Stimulated activated naive CD8-positive, alpha-beta T cell treated with anti-CD3 and anti-CD28 coated beads, Interleukin-15, Interleukin-2, amounts not matched to agents 100 ng/mL and 50 ng/mL, for 24 hours (primary cell): ENCODE measurements around the gene SLC6A4.

Experiments
- H3K27ac Mint-ChIP-seq: one replicate; pipeline ENCODE4 v1.8.0; 2021; ENCODE audit warnings: mild to moderate bottlenecking, mixed read lengths
- H3K27me3 Mint-ChIP-seq: one replicate; pipeline ENCODE4 v1.8.0; 2021; ENCODE audit warnings: mixed read lengths
- H3K36me3 Mint-ChIP-seq: one replicate; pipeline ENCODE4 v1.8.0; 2021; ENCODE audit warnings: low read depth, mixed read lengths
- H3K4me1 Mint-ChIP-seq: one replicate; pipeline ENCODE4 v1.8.0; 2021; ENCODE audit warnings: low read depth, mixed read lengths
- H3K4me3 Mint-ChIP-seq: one replicate; pipeline ENCODE4 v1.8.0; 2021; ENCODE audit warnings: mild to moderate bottlenecking, mixed read lengths
- H3K9me3 Mint-ChIP-seq: one replicate; pipeline ENCODE4 v1.8.0; 2021; ENCODE audit warnings: mixed read lengths

SLC6A4 gene

DNA sequence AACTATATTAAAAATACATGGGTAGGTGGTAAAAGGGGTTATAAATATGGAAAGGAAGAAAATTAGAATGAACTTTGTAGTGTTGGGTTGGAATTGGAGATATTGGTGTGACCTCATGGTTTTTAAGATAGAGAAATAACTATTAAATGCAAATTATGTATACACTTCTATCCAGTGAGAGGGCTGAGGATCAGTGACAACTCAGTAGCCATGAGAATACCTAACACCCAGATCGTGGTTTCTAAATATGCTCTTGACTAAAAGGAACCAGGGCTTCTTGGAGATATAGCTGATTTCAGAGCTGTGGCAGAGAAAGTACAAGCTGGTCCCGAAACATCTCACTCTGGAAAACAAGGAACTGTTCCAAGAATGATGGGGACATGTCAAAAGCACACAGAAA, 44.4 kb downstream of the SLC6A4 start:
- no peak overlapping the region for H3K27ac Mint-ChIP-seq
- H3K4me1 Mint-ChIP-seq = peaks cover 15% of the 10 kb centered on the region
- no peaks in the 10 kb centered on the region for H3K9me3 Mint-ChIP-seq
- no peak overlapping the region for H3K4me3 Mint-ChIP-seq
- H3K36me3 Mint-ChIP-seq = peaks cover 13% of the 10 kb centered on the region
- H3K27me3 Mint-ChIP-seq = no peaks in the 10 kb centered on the region

DNA sequence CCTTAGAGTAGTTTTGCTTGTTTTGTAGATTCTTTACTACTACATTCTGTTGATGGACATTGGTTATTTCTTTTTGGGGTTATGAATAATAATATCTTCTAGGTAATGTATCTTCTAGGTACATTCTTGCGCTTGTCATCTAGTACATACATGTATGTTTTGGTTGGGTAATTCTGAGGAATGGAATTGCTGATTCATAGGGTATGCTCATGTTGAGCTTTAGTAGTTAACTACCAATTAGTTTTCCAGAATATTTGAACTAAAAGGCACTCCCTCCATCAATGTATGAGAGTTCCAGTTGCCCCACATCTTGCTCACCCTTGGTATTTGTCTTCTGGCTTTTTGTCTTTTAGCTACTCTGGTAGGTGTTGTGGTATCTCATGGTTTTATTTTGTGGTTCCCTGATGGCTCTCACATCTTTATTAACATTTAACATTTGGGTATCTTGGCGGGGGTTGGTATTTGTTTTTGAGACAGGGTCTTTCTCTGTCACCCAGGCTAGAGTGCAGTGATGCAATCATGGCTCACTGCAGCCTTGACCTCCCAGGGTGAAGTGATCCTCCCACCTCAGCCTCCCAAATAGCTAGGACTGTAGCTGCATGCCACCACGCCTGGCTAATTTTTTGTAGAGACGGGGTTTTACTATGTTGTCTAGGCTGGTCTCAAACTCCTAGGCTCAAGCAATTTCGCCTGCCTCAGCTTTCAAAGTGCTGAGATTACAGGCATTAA, 47.1 kb downstream of the SLC6A4 start:
- H3K36me3 Mint-ChIP-seq = peaks cover 38% of the 10 kb centered on the region
- H3K4me1 Mint-ChIP-seq = peaks cover 15% of the 10 kb centered on the region
- peak overlapping the region; percentile 42 for H3K27ac Mint-ChIP-seq
- H3K27me3 Mint-ChIP-seq = no peaks in the 10 kb centered on the region
- no peaks in the 10 kb centered on the region for H3K9me3 Mint-ChIP-seq
- H3K4me3 Mint-ChIP-seq = no peak overlapping the region

DNA sequence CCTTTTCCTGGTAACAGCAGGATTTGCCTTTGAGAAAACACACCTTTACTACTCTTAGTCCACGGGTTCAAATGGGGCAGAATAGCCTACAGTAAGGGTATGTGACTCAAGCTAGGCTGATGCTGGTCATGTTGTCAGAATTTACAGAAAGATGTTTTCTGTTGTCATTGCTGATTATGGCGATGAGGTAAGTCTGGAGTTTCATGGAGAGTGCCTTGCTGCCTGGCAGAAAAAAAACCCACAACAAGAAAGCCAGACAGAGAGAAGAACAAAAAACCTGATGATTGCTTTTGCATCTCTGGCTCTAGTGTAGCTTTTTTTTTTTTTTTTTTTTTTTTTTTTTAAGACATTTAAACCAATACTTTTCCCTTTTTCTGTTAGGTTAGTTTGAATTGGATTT, 47.9 kb downstream of the SLC6A4 start:
- no peaks in the 10 kb centered on the region for H3K9me3 Mint-ChIP-seq
- no peak overlapping the region for H3K27ac Mint-ChIP-seq
- no peak overlapping the region for H3K4me3 Mint-ChIP-seq
- H3K36me3 Mint-ChIP-seq = peaks cover 43% of the 10 kb centered on the region
- H3K27me3 Mint-ChIP-seq = no peaks in the 10 kb centered on the region
- H3K4me1 Mint-ChIP-seq = peaks cover 15% of the 10 kb centered on the region

DNA sequence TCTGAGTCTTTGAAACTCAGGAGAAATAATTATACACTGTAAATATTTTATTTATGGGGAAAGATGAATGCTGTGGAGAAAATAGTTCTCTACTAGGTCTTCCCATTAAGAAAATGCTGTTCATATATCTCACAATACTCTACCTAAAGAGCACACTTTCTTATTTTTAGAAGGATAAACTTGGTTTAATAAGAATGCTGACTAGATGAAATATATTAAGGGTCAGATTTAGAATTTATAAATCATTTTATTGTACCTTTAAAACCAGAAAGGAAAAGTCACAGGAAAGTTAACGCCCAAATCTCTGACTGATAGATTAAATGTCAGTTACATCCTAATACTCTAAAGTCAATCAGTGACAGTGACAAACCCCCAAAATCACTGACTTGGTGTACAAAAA, 48.7 kb downstream of the SLC6A4 start:
- no peaks in the 10 kb centered on the region for H3K27me3 Mint-ChIP-seq
- H3K4me3 Mint-ChIP-seq = no peak overlapping the region
- H3K4me1 Mint-ChIP-seq = peaks cover 15% of the 10 kb centered on the region
- H3K27ac Mint-ChIP-seq = no peak overlapping the region
- peaks cover 47% of the 10 kb centered on the region for H3K36me3 Mint-ChIP-seq
- no peaks in the 10 kb centered on the region for H3K9me3 Mint-ChIP-seq

DNA sequence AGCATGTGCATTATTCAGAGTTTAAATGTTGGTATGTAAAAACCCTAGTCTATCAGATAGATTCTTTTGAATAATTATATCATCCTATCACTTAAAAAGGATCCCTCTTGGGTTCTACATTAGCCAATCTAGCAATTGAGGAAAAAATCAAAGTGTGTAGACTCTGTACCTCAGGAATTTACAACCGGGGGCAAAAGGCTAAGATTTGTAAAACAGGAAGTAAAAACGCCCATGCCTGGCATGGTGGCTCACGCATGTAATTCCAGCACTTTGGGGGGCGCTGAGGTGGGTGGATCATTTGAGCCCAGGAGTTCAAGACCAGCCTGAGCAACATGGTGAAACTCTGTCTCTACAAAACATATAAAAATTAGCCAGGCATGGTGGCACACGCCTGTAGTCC, 58.6 kb downstream of the SLC6A4 start:
- no peak overlapping the region for H3K27ac Mint-ChIP-seq
- H3K27me3 Mint-ChIP-seq = no peaks in the 10 kb centered on the region
- no peak overlapping the region for H3K4me3 Mint-ChIP-seq
- H3K9me3 Mint-ChIP-seq = no peaks in the 10 kb centered on the region
- peaks cover 81% of the 10 kb centered on the region for H3K36me3 Mint-ChIP-seq
- peaks cover 21% of the 10 kb centered on the region for H3K4me1 Mint-ChIP-seq

DNA sequence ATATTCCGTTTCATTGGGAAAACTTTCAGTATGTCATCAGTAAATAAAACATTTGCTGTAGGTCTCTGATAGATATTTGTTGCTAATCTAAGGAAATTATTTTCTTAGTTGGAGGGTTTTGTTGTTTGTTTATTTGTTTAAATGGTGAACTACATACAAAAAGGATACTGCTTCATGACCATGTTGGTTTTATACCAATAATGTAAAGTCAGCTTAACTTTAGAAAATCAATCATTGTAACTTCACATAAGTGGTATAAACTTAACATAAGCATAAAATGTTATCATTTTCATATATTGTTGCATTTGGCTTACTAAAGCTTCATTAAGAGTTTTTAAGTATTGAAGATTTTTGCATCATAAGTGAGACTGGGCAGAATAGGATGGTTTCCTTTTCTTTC, 60.9 kb downstream of the SLC6A4 start:
- Mint-ChIP-seq H3K4me3 (no peak overlapping the region), H3K9me3 (no peaks in the 10 kb centered on the region), H3K4me1 (peaks cover 30% of the 10 kb centered on the region), H3K27ac (no peak overlapping the region), H3K36me3 (peaks cover 68% of the 10 kb centered on the region), H3K27me3 (no peaks in the 10 kb centered on the region)

DNA sequence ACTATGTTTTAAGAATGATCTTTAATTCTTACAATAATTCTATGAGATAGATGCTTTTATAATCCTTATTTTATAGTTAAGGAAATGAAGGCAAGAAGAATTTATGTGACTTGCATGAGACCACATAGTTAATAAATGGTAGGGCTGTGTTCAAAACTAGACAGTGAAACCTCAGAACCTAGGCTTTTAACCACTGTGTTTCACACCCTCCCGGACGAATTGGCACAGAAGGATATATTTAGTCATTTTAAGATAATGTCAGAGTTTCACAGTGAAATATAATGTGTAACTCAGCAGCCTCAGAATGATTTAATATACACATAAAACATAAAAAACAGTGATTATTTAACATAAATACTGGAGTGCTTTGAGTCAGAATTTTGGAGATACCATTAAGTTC, 61.8 kb downstream of the SLC6A4 start:
- no peaks in the 10 kb centered on the region for H3K27me3 Mint-ChIP-seq
- H3K9me3 Mint-ChIP-seq = no peaks in the 10 kb centered on the region
- H3K36me3 Mint-ChIP-seq = peaks cover 61% of the 10 kb centered on the region
- H3K27ac Mint-ChIP-seq = no peak overlapping the region
- H3K4me3 Mint-ChIP-seq = no peak overlapping the region
- H3K4me1 Mint-ChIP-seq = peaks cover 30% of the 10 kb centered on the region

DNA sequence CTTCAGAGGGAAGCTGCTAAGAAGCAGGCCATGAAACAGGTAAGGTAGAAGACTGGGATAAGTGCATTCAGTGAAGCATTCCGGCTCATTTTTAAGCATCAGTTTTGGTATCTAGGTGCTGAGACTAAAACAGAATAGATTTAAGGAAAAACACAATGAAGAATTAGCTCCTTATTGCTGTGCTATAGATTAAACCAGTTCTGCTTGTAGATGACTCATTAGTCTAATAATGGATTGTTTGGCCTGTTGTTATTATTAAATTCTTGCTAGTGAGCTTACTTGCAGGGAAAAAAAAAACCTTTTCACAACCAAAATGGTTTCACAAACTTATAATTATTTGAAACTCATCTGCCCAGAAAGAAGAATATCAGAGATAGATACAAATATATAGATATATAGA, 62.9 kb downstream of the SLC6A4 start:
- peaks cover 50% of the 10 kb centered on the region for H3K36me3 Mint-ChIP-seq
- peaks cover 30% of the 10 kb centered on the region for H3K4me1 Mint-ChIP-seq
- no peaks in the 10 kb centered on the region for H3K27me3 Mint-ChIP-seq
- H3K27ac Mint-ChIP-seq = no peak overlapping the region
- no peak overlapping the region for H3K4me3 Mint-ChIP-seq
- no peaks in the 10 kb centered on the region for H3K9me3 Mint-ChIP-seq

DNA sequence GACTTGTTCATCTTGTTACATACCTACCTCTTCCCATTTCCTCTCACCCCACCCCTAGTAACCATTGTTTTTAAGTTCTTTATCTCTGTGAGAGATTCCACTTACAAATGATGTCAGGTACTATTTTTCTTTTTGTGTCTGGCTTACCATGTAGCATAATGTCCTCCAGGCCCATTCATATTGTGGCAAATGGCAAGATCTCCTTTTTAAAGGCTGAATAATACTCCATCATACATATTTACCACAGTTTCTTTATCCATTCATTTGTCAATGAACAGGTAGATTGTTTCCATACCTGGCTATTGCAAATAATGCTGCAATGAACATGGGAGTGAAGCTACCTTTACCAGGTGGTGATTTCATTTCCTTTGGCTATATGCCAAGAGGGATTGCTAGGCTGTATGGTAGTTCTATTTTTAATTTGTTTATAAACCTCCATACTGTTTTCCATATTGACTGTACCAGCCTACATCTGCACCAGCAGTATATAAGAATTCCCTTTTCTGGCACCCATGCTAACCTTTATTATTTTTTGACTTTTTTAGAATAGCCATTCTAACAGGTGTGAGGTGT, 65.0 kb downstream of the SLC6A4 start:
- H3K4me1 Mint-ChIP-seq = peaks cover 35% of the 10 kb centered on the region
- H3K9me3 Mint-ChIP-seq = no peaks in the 10 kb centered on the region
- H3K4me3 Mint-ChIP-seq = no peak overlapping the region
- H3K36me3 Mint-ChIP-seq = peaks cover 35% of the 10 kb centered on the region
- H3K27ac Mint-ChIP-seq = no peak overlapping the region
- H3K27me3 Mint-ChIP-seq = no peaks in the 10 kb centered on the region

DNA sequence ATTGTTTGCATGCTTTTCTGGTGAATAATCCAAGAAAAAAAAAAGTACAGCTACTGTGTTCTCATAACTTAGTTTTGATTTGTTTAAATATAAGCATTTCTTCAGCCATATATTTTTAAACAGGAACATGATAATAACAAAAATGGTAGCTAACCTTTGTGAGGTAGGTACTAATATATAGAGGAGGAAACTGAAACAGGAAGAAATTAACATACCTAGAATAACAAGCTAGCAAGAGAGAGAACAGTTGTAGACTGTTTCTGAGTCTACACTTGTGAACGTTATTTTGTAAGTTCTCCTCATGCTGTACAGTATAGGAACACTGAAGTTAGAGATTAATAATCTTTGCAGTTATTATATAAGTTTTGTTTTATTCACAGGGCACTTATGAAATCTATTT, 69.5 kb downstream of the SLC6A4 start:
- no peaks in the 10 kb centered on the region for H3K9me3 Mint-ChIP-seq
- no peak overlapping the region for H3K27ac Mint-ChIP-seq
- peaks cover 31% of the 10 kb centered on the region for H3K36me3 Mint-ChIP-seq
- peaks cover 18% of the 10 kb centered on the region for H3K4me1 Mint-ChIP-seq
- H3K4me3 Mint-ChIP-seq = no peak overlapping the region
- H3K27me3 Mint-ChIP-seq = no peaks in the 10 kb centered on the region

DNA sequence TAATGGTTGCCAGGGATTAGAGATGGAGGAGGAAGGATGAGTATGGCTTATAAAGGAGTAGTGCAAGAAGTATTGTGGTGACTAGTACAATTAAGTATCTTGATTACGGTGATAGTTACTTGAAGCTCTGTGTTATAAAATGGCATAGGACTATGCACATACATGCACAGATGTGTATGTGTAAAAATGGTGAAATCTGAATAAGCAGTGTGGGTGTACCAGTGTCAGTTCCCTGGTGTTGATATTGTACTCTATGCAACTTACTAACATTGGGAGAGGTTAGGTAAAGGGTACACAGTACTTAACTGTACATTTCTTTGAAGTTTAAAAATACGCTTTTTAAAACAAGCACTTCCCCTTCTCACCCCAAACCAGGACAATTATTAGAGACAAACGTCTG, 70.3 kb downstream of the SLC6A4 start:
- no peak overlapping the region for H3K4me3 Mint-ChIP-seq
- peaks cover 4% of the 10 kb centered on the region for H3K9me3 Mint-ChIP-seq
- H3K27ac Mint-ChIP-seq = no peak overlapping the region
- H3K4me1 Mint-ChIP-seq = peaks cover 14% of the 10 kb centered on the region
- H3K27me3 Mint-ChIP-seq = no peaks in the 10 kb centered on the region
- peaks cover 36% of the 10 kb centered on the region for H3K36me3 Mint-ChIP-seq

DNA sequence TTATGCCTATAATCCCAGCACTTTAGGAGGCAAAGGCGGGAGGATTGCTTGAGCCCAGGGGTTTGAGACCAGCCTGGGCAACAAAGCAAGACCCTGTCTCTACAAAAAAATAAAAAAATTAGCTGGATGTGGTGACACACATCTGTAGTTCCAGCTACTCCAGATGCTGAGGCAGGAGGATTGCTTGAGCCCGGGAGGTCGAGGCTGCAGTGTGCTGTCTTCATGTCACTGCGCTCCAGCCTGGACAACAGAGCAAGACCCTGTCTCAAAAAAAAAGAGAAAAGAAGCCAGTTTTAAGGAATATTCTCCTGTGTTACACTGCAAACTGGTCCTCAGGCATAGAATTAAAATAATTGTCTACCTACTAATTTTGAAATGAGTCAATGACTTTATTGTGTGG, 71.0 kb downstream of the SLC6A4 start:
- no peak overlapping the region for H3K27ac Mint-ChIP-seq
- H3K9me3 Mint-ChIP-seq = peaks cover 7% of the 10 kb centered on the region
- no peaks in the 10 kb centered on the region for H3K27me3 Mint-ChIP-seq
- H3K4me1 Mint-ChIP-seq = peaks cover 13% of the 10 kb centered on the region
- H3K4me3 Mint-ChIP-seq = no peak overlapping the region
- H3K36me3 Mint-ChIP-seq = peaks cover 41% of the 10 kb centered on the region

DNA sequence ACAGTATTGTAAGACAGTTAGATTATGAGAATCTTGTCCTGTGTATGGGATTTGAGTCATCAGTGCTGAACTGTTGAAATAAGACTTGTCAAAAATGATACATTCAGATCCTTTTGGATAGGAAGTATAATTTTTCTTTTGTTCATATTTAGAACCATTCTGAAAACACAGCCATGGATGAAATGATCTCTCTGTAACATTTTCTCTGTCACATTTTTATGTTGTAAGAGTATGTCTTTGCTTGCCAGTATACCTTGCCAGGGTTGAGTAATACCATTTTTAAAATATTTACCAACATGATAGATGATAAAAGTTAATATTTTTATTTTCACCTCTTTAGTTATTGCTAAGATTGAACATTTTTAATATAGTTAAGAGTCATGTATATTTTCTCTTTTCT, 73.9 kb downstream of the SLC6A4 start:
- Mint-ChIP-seq H3K4me3 (no peak overlapping the region), H3K27ac (no peak overlapping the region), H3K4me1 (peaks cover 37% of the 10 kb centered on the region), H3K9me3 (peaks cover 7% of the 10 kb centered on the region), H3K36me3 (peaks cover 64% of the 10 kb centered on the region), H3K27me3 (no peaks in the 10 kb centered on the region)

DNA sequence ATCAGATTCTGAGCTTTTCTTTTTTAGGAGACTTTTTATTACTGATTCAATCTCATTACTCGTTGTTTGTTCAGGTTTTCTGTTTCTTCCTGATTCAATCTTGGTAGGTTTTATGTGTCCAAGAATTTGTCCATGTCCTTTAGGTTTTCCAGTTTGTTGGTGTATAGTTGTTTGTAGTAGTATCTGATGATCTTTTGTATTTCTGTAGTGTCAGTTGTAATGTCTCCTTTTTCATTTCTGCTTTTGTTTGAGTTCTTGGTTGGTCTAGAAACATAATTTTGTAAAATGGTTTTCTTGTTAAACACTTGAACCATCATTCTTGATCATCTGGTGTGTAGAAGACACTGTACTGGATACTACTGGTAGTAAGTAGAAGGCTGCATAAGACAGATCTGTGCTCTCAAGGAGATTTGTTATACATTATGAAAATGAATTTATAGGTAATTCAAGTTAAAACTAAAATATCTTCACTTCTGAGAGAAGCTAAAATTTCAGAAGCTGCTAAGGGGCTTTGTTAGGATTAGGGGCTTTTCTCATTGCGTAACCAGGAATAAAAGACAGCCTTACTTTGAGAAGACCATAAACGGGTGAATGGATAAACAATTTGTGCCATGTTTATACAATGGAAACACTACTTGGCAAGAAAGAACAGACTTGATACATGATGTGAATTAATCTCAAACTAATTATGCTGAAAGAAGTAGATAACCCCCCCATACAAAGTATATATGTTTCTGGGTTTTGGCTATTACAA, 74.9 kb downstream of the SLC6A4 start:
- H3K27me3 Mint-ChIP-seq = no peaks in the 10 kb centered on the region
- H3K36me3 Mint-ChIP-seq = peaks cover 70% of the 10 kb centered on the region
- H3K27ac Mint-ChIP-seq = no peak overlapping the region
- peaks cover 32% of the 10 kb centered on the region for H3K4me1 Mint-ChIP-seq
- no peak overlapping the region for H3K4me3 Mint-ChIP-seq
- H3K9me3 Mint-ChIP-seq = peaks cover 7% of the 10 kb centered on the region

DNA sequence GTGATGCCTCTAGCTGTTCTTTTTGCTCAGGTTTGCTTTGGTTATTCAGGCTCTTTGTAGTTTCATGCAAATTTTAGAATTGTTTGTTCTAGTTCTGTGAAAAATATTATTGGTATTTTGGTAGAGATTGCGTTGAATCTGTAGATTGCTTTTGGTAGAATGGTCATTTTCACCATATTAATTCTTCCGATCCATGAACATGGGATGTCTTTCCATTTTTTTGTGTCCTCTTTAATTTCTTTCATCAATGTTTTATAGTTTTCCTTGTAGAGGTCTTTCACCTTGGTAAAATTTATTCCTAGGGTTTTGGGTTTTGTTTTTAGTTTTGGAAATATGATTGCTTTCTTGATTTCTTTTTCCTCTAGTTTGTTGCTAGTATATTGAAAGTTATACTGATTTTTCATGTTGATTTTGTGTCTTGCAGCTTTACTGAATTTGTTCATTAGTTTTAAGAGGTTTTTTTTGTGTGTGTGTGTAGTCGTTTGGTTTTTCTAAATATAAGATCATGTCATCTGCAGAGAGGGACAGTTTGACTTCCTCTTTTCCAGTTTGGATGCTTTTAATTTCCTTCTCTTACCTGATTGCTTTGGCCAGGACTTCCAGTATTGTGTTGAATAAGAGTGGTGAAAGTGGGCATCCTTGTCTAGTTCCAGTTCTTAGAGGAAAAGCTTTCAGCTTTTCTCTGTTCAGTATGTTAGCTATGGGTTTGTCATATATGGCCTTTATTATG, 76.4 kb downstream of the SLC6A4 start:
- Mint-ChIP-seq H3K4me3 (no peak overlapping the region), H3K27ac (no peak overlapping the region), H3K4me1 (peaks cover 28% of the 10 kb centered on the region), H3K27me3 (no peaks in the 10 kb centered on the region), H3K9me3 (peaks cover 7% of the 10 kb centered on the region), H3K36me3 (peaks cover 80% of the 10 kb centered on the region)
